ENCODE measurements around the gene ERLEC1.
"Not testable (repeated sequence)": the region's sequence is repeated elsewhere in the genome, so short reads cannot be mapped to it uniquely, and the experiment has no call there.

Gene ERLEC1, protein sequence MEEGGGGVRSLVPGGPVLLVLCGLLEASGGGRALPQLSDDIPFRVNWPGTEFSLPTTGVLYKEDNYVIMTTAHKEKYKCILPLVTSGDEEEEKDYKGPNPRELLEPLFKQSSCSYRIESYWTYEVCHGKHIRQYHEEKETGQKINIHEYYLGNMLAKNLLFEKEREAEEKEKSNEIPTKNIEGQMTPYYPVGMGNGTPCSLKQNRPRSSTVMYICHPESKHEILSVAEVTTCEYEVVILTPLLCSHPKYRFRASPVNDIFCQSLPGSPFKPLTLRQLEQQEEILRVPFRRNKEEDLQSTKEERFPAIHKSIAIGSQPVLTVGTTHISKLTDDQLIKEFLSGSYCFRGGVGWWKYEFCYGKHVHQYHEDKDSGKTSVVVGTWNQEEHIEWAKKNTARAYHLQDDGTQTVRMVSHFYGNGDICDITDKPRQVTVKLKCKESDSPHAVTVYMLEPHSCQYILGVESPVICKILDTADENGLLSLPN

DNA sequence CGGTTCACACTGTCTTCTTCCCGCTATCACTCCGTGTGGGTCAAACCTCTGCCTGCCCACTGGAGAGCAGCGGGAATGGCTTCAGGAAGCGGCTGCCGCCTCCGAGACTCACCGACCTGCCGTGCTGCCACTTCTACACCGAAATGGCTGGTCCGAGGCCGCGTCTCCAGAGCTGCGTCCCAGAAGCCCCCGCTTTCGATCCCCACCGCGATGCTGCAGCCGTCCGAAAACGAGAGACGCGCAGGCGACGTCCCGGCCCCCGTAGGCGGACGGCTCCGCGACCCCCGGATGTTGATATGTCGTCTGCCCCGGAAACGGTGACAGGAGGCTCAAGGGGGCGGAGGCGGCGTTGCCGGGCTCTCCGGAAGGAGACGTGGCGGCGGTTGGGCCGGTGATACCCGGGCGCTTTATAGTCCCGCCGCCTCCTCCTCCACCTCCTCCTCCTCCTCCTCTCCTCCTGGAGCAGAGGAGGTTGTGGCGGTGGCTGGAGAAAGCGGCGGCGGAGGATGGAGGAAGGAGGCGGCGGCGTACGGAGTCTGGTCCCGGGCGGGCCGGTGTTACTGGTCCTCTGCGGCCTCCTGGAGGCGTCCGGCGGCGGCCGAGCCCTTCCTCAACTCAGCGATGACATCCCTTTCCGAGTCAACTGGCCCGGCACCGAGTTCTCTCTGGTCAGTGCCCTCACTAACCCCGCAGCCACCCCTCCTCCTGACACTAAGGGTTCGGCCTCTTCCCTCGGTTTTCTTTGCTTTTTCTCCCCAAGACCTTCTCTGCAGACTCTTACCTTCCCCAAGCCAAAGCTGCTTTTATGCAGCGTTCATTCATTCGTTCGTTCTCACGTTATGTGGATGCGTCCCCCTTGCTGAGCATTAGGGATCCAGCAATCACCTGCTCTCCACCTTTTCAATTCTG, at the start of gene ERLEC1, which contains the start of gene ASB3:
Gene ERLEC1, plus strand, starts transcription at position 340 of the 909 bp plus-strand sequence. Its CDS starts 167 bp downstream, at position 507.
Gene ASB3, minus strand, starts transcription at position 249 of the 909 bp plus-strand sequence. CDS start 21,381 bp downstream, outside the sequence.
- peak; percentile 70 to 82 (median 76) for DNase-seq

DNA sequence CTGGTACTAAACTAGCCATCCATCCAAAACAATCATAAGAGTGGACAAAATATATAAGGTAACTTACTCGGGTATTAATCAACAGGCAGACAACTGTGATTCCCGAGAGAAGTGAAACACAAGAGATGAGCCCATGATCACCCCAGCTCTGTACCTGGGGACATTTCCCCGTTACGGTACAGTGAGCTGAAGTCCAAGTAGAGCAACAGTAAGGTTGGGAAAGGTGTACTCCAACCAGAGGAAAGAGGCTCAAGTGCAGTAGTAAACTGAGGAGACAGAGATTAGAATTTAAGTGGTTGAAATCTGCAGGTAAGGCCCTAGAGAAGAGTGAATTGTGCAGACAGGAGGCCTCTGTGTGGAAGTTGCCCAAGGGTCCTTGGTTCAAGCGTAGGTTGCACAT, 49.8 kb upstream of the ERLEC1 start:
- no peak for DNase-seq

DNA sequence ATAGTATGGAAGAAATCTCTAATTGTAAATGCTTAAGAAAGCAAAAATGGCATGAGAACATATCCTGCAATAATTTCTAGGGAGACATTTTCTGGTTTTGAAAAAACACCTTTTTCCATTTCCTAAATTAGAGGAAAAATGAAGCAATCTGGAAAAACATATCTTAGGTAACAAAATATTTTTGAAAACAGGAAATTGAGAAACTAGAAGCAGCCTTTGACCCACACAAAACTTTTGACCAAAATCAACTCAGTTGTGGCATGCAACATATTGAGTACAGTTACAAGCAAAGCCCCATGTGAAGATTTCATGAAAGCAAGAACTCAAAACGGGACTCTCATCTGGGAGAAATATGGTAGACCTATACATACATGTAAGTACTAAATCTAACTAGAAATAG, 47.8 kb upstream of the ERLEC1 start:
- no peak for DNase-seq

DNA sequence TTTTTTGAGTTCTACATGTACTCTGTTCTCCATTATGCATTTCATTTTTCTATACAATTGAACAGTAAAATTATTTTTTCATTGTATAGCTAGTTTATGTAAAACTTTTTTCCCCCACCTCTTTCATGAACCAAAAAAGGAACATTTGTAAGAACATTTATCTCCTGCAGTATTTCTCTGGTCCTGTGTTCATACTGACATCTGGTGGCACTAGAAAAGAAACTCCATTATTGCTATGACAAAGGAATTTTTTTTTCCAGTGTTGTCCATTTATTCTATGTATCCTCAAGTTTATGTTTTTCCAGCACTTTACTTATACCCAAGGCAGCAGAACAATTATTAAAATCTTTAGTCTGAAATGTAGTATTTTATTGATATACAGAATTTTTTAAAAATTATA, 46.7 kb upstream of the ERLEC1 start:
- DNase-seq, result no peak

DNA sequence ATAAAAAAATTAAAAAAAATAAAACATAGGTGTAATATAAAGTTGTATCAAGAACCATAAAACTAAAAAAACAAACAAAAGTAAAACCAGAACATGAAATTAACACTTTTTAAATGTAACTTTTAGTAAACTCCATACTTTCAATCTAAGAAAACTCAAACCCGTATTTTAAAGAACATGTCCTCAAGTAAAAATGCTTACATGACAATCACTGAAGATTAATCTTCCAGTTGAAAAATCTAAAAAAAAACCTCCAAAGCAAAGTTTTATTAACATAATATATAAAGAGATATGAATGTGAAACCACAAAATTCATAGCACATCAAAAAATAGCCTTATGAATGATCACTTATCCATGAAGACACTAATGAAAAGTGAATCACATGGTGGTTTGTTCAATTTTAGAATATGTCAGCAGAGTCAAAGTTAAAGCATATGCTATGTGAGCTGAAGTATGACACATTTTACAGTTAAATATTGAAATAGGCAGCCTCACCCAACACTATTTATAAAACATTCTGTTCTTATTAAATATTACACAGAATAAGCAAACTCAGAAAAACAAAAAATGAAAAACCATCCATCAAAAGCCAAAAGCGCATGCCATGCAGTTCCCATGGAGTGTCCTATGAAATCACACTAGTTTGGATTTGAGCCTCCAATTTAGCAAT, 42.3 kb upstream of the ERLEC1 start:
- DNase-seq, result no peak

DNA sequence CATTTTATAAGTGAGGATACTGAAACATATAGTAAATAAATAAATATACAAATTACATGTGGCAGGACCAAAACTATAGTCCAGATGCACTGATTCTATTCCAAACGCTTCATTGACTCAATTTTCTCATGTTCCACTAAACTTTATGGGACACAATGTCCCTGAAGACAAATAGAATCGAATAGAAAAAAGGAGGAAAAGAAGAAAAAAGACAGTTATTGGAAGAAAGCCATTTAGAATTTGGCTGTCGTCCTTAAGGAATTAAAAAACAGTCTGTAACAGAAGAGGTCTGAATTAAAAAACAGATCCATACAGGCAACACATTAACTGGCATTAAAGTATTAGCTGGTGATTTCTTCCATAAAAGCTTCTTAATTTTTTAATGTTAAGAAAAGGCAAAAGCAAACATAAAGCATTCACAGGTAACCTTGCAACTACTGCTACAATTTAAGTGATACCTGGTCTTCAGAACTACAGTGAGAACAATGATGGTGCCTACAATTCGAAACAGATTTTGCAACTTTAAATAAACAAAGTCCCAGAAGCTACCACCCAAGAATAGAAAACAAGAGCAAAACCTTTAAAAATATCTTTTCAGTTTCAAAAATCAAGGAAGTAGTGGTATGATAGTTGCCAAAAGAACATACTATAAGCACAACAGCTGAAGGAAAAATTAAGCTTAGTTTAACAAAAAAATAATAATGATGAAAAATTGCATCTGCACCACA, 36.6 kb upstream of the ERLEC1 start:
- DNase-seq, result no peak

DNA sequence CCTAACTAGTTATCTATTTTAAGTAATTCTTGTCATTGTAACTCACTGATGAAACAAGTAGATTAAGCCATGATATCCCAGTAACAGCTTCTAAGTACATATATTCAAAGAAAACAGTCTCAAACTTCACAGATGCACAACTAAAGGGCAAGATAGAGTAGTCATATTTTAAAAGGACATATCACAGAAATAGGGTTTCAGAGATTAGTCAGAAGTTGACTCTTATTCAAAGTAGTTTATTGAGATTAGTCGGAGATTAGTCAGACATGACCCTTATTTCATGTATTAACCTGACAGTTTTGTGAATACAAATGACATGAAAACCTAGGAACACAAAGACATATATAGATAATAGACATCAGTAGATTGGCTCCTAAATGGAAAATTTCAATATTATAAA, 35.1 kb upstream of the ERLEC1 start:
- DNase-seq, result no peak

DNA sequence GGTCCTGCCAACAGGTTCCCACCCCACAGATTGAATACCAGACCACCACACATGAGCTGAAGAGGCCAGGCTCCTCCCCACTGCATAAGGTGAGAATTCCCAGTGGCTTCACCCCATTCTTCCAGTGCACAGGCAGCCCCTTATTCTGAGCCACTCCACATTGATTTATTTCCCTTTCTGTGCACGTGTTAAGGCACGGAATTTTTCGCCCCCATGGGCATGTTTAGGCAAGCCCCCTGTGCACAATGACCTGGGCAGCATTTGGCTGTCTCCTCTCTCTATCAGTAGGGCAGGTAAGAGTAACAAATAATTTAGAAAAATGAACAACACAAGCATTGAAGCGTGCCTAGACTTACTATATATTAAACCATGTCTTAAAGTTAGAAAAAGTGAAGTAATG, 34.5 kb upstream of the ERLEC1 start:
- no peak for DNase-seq

DNA sequence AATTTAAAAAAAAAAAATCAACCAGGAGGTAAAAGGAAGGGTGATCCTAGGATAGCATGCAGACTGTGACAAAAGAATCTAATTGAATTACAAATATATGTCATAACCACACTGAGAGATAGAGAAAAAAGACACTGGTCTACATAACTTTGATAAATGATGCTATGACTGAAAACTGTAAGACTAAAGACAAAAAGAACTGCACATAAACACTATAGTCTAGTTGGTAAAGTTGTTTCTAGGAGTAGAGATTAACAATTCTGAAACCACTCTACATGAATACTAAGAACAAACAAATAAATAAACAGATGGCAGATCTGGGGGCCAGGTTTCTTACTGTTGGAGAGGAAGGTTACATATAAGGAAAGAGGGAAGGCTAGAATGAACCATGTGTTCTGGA, 33.8 kb upstream of the ERLEC1 start:
- DNase-seq, result no peak

DNA sequence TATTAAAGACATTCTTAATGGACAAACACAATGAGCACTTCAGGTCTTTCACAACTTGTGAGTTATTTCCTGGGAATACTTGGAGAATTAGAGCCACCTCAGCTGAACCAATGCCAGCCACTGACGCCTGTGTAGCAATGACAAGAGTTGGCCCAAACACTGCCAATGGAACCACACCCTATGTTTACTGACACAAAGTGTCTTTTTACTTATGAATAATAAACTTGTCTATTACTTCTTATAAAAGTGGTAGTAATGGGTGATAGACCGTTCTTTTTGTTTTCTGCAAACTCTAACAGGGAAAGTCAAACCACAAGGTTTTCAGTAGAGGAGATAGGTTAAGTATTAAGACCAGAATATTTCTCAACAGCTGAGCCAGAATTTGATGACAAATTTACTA, 31.7 kb upstream of the ERLEC1 start:
- no peak for DNase-seq

DNA sequence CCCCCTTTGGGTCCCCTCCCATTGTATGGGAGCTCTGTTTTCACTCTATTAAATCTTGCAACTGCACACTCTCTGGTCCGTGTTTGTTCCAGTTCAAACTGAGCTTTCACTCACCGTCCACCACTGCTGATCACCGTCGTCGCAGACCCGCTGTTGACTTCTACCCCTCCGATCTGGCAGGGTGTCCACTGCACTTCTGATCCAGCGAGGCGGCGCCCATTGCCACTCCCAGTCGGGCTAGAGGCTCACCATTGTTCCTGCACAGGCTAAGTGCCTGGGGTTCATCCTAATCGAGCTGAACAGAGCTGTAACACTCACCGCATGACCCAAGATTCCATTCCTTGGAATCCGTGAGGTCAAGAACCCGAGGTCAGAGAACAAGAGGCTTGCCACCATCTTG, 30.2 kb upstream of the ERLEC1 start:
- DNase-seq, result no peak

DNA sequence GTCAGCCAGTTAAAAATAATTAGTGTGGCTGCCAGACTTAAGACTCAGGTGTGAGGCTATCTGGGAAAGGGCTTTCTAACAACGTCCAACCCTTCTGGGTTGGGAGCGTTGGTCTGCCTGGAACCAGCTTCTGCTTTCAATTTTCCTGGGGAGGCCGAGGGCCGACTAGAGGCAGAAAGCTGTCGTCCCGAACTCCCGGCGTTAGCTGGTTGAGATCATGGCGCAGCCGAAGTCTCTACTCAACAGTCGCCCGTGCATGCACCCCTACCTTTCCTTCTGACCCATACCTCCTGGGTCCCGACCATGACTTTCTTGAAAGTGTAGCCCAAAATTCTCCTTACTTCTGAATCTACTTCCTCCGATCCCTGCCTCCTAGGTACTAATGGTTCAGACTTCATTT, 29.6 kb upstream of the ERLEC1 start:
- not testable (repeated sequence) for DNase-seq

DNA sequence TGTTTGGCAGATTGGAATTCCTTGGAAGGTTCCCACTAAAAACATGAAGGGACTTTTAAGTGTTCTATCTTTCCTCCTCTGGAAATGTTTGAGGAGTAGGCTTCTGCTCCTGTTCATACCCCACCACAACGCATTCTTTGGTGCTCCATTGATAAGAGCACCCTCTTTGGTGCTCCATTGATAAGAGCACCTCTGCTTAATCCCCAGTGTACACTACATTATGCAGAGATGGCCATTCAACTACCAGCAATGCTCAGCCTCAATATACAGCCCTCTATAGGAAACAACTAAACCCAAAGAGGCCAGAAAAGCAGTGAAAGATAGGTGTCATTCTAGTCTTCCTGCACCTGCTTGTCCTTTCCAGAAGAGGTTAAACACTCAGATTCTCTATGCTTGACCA, 21.1 kb upstream of the ERLEC1 start:
- DNase-seq, result no peak

DNA sequence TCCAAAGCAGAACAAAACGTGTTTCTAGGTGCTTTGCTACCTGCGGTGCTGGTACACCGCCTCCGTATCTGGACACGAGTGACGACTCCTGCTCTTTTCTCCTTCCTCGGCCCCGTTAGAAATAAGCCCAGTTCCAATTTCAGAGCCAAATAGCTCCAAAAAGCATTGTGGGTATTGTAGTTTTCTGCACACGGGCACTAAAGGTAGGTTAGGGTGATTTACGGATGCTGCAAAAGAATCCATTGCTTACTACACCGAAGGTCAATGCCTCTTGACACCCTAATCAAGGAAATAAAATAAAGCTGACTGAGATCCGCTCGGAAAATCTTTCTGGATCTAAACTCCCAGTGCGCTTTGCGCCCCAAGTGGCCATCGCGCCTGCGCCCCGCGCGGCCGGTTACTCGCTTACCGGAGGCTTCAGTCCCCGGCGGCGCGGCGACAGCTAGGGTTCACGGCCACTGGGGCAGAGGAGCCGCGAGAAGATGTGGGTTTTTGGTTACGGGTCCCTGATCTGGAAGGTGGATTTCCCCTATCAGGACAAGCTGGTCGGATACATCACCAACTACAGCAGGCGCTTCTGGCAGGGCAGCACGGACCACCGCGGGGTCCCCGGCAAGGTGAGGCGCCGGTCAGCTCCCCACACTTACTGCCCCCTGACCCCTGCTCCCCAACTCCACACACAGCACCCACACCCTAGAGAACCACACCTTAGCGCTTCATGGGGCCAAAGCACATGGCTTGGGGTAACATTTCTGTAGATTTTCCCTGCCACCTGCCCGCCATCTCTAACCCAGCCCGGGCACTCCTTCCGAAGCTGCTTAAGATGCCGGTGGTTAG, 19.2 kb upstream of the ERLEC1 start, which contains the start of gene CHAC2:
Gene CHAC2, plus strand, starts transcription at position 400 of the 837 bp plus-strand sequence. Its CDS starts 83 bp downstream, at position 483.
- peak; percentile 63 to 81 (median 70) for DNase-seq

DNA sequence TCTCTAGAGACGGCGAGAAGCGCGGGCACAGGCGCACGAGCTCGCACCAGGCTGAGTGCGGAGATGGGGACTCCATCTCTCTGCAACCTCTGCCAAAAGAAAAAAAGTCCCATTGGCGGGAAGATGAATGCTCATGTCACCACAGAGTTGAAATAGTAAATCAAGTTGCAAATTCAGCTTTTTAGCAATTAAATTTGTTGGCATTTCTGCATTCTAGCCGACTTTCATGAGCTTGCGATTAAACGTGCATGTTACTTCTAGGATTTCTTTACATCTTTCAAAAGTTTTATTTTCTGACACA, 18.7 kb upstream of the ERLEC1 start:
- DNase-seq, result no peak

DNA sequence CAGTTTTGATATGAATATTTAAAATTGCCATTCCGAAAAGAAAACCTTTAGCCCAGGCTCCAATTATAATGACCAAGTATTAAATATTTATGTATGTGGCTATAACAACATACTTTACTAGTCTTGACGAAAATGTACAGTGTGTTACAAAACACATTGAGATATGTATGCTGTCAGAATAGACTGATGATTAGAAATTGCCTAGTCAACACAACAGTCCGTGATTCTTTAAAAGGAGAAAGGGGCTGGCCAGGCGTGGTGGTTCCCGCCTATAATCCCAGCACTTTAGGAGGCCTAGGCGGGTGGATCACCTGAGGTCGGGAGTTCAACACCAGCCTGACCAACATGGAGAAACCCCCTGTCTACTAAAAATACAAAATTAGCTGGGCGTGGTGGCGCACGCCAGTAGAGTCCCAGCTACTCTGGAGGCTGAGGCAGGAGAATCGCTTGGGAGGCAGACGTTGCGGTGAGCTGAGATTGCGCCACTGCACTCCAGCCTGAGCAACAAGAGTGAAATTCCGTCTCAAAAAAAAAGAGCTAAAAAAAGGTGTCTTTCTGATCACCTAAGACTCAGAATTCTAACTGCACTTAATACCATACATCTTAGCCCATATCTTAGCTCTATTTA, 17.4 kb upstream of the ERLEC1 start:
- DNase-seq, result no peak

DNA sequence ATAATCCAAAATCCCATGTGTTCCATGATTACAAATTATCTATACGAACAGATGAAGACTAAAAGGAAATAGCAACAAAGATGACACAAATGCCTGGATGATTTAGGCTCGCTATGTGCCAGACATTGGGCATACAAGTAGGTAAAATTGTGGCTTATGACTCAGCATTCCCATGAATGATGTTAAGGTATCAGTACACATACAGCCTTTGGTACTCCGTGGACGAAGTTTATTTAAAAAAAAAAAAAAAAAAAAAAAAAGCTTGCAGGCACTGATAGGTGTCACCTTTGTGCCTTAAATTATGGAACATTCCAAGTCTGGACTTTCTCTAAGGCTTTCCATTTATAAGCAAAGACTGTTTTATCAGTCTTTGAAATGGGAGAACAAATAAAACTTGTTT, 16.6 kb upstream of the ERLEC1 start:
- no peak for DNase-seq

DNA sequence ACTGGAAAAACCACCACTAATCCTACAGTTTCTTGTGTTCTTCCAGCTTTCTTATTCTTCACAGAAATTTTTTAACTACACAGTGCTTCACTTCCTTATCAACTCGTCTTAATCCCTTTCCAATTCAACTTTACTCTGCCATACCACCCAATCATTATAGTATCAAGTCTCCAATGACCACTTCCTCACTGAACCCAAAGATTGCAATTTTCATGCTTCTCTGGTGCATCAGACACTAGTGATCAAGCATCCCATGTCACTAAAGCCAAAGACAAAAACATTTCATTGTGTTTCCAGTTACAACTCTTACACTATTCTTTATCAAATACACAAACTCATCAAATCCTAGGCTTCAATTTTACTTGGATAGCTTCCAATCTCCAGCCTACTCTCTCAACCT, 9.7 kb upstream of the ERLEC1 start:
- DNase-seq, result no peak

DNA sequence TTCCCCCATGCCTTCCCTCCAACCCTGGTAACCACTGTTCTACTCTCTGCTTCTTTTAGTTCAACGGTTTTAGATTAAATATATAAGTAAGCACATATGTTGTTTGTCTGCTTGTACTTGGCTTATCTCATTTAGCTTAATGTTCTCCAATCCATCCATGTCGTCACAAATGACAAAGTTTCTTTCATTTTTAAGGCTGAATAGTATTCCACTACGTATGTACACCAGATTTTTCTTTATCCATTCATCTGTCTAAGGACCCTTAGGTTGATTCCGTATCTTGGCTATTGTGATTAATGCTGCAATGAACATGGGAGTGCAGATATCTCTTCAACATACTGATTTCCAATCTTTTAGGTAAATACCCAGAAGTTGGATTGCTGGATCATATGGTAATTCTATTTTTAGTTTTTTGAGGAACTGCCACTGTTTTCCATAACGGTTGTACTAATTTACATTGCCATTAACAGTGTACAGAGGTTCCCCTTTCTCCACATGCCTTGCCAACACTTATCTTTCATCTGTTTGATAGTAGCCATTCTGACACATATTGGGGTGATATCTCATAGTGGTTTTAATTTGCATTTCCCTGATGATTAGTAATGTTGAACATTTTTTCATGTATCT, 8.2 kb upstream of the ERLEC1 start:
- no peak for DNase-seq

DNA sequence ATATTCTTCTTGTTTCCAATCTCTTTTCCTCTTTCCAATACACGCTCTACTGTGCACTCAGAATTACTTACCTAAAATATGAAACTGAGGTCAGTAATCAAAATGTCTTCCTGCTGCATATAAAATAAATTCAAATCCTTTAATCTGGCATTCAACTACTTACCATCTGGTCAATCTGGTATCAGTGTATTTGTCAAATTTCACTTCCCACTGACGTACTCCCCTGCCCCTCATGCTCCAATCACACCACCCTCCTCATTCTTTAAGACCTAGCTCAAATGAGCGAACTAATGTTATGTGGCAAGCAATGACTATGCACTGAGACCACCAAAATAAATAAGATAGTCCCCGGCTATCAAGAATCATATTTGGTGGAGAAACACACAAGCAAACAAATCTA, 6.8 kb upstream of the ERLEC1 start:
- DNase-seq, result no peak

DNA sequence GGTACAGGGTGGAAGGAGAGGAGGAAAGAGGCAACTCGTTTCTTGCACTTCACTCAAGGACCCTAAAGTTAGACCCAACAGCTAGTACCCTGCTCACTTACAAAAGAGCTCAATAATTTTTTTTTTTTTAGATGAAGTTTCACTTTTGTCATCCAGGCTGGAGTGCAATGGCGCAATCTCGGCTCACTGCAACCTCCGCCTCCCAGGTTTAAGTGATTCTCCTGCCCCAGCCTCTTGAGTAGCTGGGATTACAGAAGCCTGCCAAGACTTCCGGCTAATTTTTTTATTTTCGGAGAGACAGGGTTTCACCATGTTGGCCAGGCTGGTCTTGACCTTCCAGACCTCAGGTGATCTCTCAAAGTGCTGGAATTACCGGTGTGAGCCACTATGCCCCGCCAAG, 4.2 kb upstream of the ERLEC1 start:
- no peak for DNase-seq
